ENCODE measurements around the gene SFTPD. TPM values are rescaled to one million over a fixed set of nuclear protein-coding genes. Genes with fewer than 3 reads are reported as not detected.
"Not testable (repeated sequence)": the region's sequence is repeated elsewhere in the genome, so short reads cannot be mapped to it uniquely, and the experiment has no call there.

SFTPD gene
- total and polyA plus RNA-seq, 2 donors (not counting 1 experiment from before 2014, with no cell fraction given) = not detected

GRCh38 chr10:79890469-79890868, 58.4 kb downstream of the SFTPD start:
- H3K9me3 ChIP-seq (ENCODE audit: control insufficient read depth, insufficient read depth, low read depth, low read length) = no peaks in the 10 kb centered on the region
- no peaks in the 10 kb centered on the region for H3K36me3 ChIP-seq (ENCODE audit: control insufficient read depth, insufficient read depth, low read length)
- H2AFZ ChIP-seq (ENCODE audit: low read length) = no peak overlapping the region
- H3K4me3 ChIP-seq (replicated peaks in 1 of 4; ENCODE audit: control extremely low read depth in 1 of 4, insufficient read depth in 1 of 4, low read depth in 3 of 4, low read length in 4 of 4) = no peak overlapping the region
- DNase-seq (ENCODE audit: low read depth in 2 of 2) = no peak
- H3K4me1 ChIP-seq (ENCODE audit: control insufficient read depth, extremely low read depth, insufficient read depth, low read length) = no peaks in the 10 kb centered on the region
- no peaks in the 10 kb centered on the region for H3K27me3 ChIP-seq (ENCODE audit: control insufficient read depth, insufficient read depth, low read length)
- H3K4me2 ChIP-seq (ENCODE audit: extremely low read depth, insufficient read depth, low read length) = no peak overlapping the region
- no peak overlapping the region for H3K9ac ChIP-seq (ENCODE audit: insufficient read depth, low read length)
- TF ChIP-seq CTCF (conservative IDR thresholded peaks at IDR 0.05 in 1 of 2, IDR thresholded peaks at IDR 0.05 in 1 of 2; ENCODE audit: low read depth in 1 of 2, low read length in 2 of 2) (no peak), EZH2 (IDR thresholded peaks at IDR 0.05; ENCODE audit: low read length, missing control alignments) (no peak)
- no peaks in the 10 kb centered on the region for H3K79me2 ChIP-seq (ENCODE audit: control insufficient read depth, insufficient read depth, low read length)
- H4K20me1 ChIP-seq (ENCODE audit: control insufficient read depth, extremely low read depth, insufficient read depth, low read length) = no peaks in the 10 kb centered on the region
- no peak overlapping the region for H3K27ac ChIP-seq (ENCODE audit: insufficient read depth, low read length)

GRCh38 chr10:79888984-79889383, 59.9 kb downstream of the SFTPD start:
- not testable (repeated sequence) for H3K36me3 ChIP-seq (ENCODE audit: control insufficient read depth, insufficient read depth, low read length); H3K79me2 ChIP-seq (ENCODE audit: control insufficient read depth, insufficient read depth, low read length); H3K9ac ChIP-seq (ENCODE audit: insufficient read depth, low read length); H3K4me1 ChIP-seq (ENCODE audit: control insufficient read depth, extremely low read depth, insufficient read depth, low read length); H4K20me1 ChIP-seq (ENCODE audit: control insufficient read depth, extremely low read depth, insufficient read depth, low read length); H3K4me2 ChIP-seq (ENCODE audit: extremely low read depth, insufficient read depth, low read length); H3K9me3 ChIP-seq (ENCODE audit: control insufficient read depth, insufficient read depth, low read depth, low read length); H3K27me3 ChIP-seq (ENCODE audit: control insufficient read depth, insufficient read depth, low read length); DNase-seq (ENCODE audit: low read depth in 2 of 2); H2AFZ ChIP-seq (ENCODE audit: low read length); H3K4me3 ChIP-seq (replicated peaks in 1 of 4; ENCODE audit: control extremely low read depth in 1 of 4, insufficient read depth in 1 of 4, low read depth in 3 of 4, low read length in 4 of 4); H3K27ac ChIP-seq (ENCODE audit: insufficient read depth, low read length)

Other genes starting within 250 kb of the SFTPD start
- 0.33 and 0.51 TPM in 2 replicates for gene NUTM2B, start 245.9 kb downstream of the SFTPD start, total RNA-seq
- 0.15 and 0.33 TPM in 2 replicates for gene NUTM2B, start 245.9 kb downstream of the SFTPD start, polyA plus RNA-seq
- gene NUTM2E, start 122.4 kb downstream of the SFTPD start, total RNA-seq = under 0.01 TPM in 1 of 2 replicates, not detected in the other
- 0.01 TPM in 1 of 2 replicates, not detected in the other for gene NUTM2E, start 122.4 kb downstream of the SFTPD start, polyA plus RNA-seq
- gene TMEM254, start 129.6 kb upstream of the SFTPD start, total RNA-seq = 5.4 and 10.4 TPM in 2 replicates
- 24.5 and 30.9 TPM in 2 replicates for gene TMEM254, start 129.6 kb upstream of the SFTPD start, polyA plus RNA-seq
- gene PLAC9, start 183.6 kb upstream of the SFTPD start, total RNA-seq = 15.7 and 16.7 TPM in 2 replicates
- gene PLAC9, start 183.6 kb upstream of the SFTPD start, polyA plus RNA-seq = 17.4 and 40.4 TPM in 2 replicates

Measured in fibroblast of lung (primary cell).